Nephron (organoid): Measurements from ENCODE around the gene RASA1.

ENCODE experiments used
- H3K27ac Mint-ChIP-seq, 3 experiments: 2 replicates each; pipeline ENCODE4 v1.8.0; 2020; ENCODE audit warnings: mixed read lengths in 3 of 3, mild to moderate bottlenecking in 2 of 3, moderate library complexity in 1 of 3
- H3K27me3 Mint-ChIP-seq: 2 replicates; pipeline ENCODE4 v1.8.0; 2021; ENCODE audit warnings: low read depth, mild to moderate bottlenecking, moderate library complexity, mixed read lengths
- H3K36me3 Mint-ChIP-seq: 2 replicates; pipeline ENCODE4 v1.8.0; 2020; ENCODE audit warnings: low read depth, mixed read lengths
- H3K4me1 Mint-ChIP-seq: 2 replicates; pipeline ENCODE4 v1.8.0; 2020; ENCODE audit warnings: mixed read lengths
- H3K4me3 Mint-ChIP-seq, 3 experiments: 2 replicates each; pipeline ENCODE4 v1.8.0; 2020; ENCODE audit warnings: mild to moderate bottlenecking in 3 of 3, mixed read lengths in 3 of 3, moderate library complexity in 2 of 3
- H3K9me3 Mint-ChIP-seq: 2 replicates; pipeline ENCODE4 v1.8.0; 2020; ENCODE audit warnings: mixed read lengths
- CTCF ChIP-seq, 3 experiments: fragments of 200-600 bp; sonication (generic); IDR thresholded peaks; one replicate each; pipeline ENCODE4 v1.5.0; 2021; ENCODE audit warnings: antibody characterized with exemption in 3 of 3; ENCODE audit not compliant: unreplicated experiment in 3 of 3

Gene RASA1

GRCh38 chr5:87243161-87243844 lies 24.4 kb upstream of the RASA1 start:
- no peak for TF ChIP-seq CTCF (IDR thresholded peaks at IDR 0.05; ENCODE audit: unreplicated experiment in 3 of 3)
- Mint-ChIP-seq H3K36me3 (no peaks in the 10 kb centered on the region), H3K27me3 (no peaks in the 10 kb centered on the region), H3K4me3 (no peak overlapping the region), H3K4me1 (no peaks in the 10 kb centered on the region), H3K9me3 (no peaks in the 10 kb centered on the region), H3K27ac (no peak overlapping the region)

GRCh38 chr5:87245451-87245850 lies 22.2 kb upstream of the RASA1 start:
- Mint-ChIP-seq H3K4me3 (no peak overlapping the region), H3K27ac (no peak overlapping the region), H3K4me1 (no peaks in the 10 kb centered on the region), H3K27me3 (no peaks in the 10 kb centered on the region), H3K9me3 (no peaks in the 10 kb centered on the region), H3K36me3 (no peaks in the 10 kb centered on the region)
- TF ChIP-seq CTCF (IDR thresholded peaks at IDR 0.05; ENCODE audit: unreplicated experiment in 3 of 3) = no peak

GRCh38 chr5:87246061-87246460 lies 21.6 kb upstream of the RASA1 start:
- no peak for TF ChIP-seq CTCF (IDR thresholded peaks at IDR 0.05; ENCODE audit: unreplicated experiment in 3 of 3)
- Mint-ChIP-seq H3K27ac (no peak overlapping the region), H3K27me3 (no peaks in the 10 kb centered on the region), H3K36me3 (no peaks in the 10 kb centered on the region), H3K9me3 (no peaks in the 10 kb centered on the region), H3K4me1 (no peaks in the 10 kb centered on the region), H3K4me3 (no peak overlapping the region)

- no peak overlapping the region for H3K4me3 Mint-ChIP-seq
- H3K27ac Mint-ChIP-seq = no peak overlapping the region
- no peaks in the 10 kb centered on the region for H3K4me1 Mint-ChIP-seq
- no peaks in the 10 kb centered on the region for H3K36me3 Mint-ChIP-seq
- H3K9me3 Mint-ChIP-seq = no peaks in the 10 kb centered on the region
- H3K27me3 Mint-ChIP-seq = no peaks in the 10 kb centered on the region
- TF ChIP-seq CTCF (IDR thresholded peaks at IDR 0.05; ENCODE audit: unreplicated experiment in 3 of 3) = no peak
Measured at GRCh38 chr5:87252283-87252605, 15.4 kb upstream of the RASA1 start.

GRCh38 chr5:87254035-87254434 lies 13.6 kb upstream of the RASA1 start:
- Mint-ChIP-seq H3K27me3 (no peaks in the 10 kb centered on the region), H3K4me1 (no peaks in the 10 kb centered on the region), H3K9me3 (no peaks in the 10 kb centered on the region), H3K4me3 (no peak overlapping the region), H3K27ac (no peak overlapping the region), H3K36me3 (no peaks in the 10 kb centered on the region)
- TF ChIP-seq CTCF (IDR thresholded peaks at IDR 0.05; ENCODE audit: unreplicated experiment in 3 of 3) = no peak

- Mint-ChIP-seq H3K27me3 (no peaks in the 10 kb centered on the region), H3K4me1 (no peaks in the 10 kb centered on the region), H3K9me3 (no peaks in the 10 kb centered on the region), H3K4me3 (no peak overlapping the region), H3K27ac (no peak overlapping the region), H3K36me3 (no peaks in the 10 kb centered on the region)
- no peak for TF ChIP-seq CTCF (IDR thresholded peaks at IDR 0.05; ENCODE audit: unreplicated experiment in 3 of 3)
Measured at GRCh38 chr5:87258507-87258906, 9.2 kb upstream of the RASA1 start.
